GM12878 (cell line): ENCODE data around the gene RAMP1.

Experiments
- EZH2 ChIP-seq: IDR thresholded peaks from 2 replicates; pipeline ENCODE4 v1.6.1; 2012; ENCODE audit warnings: low read depth, mild to moderate bottlenecking, control low read depth, inconsistent platforms, low read length, borderline replicate concordance; ENCODE audit not compliant: control insufficient read depth
- POLR2A ChIP-seq: IDR thresholded peaks from 2 replicates; pipeline ENCODE4 v1.6.1; 2011; ENCODE audit warnings: low read depth, mild to moderate bottlenecking, low read length

- TF ChIP-seq POLR2A (no peak), EZH2 (no peak)
These were observed 38.6 kb downstream of the RAMP1 start for GRCh38 chr2:237898057-237898414.
